Measurements from ENCODE around the gene KDM4B.
"Not testable (repeated sequence)": the region's sequence is repeated elsewhere in the genome, so short reads cannot be mapped to it uniquely, and the experiment has no call there.

Gene KDM4B

DNA sequence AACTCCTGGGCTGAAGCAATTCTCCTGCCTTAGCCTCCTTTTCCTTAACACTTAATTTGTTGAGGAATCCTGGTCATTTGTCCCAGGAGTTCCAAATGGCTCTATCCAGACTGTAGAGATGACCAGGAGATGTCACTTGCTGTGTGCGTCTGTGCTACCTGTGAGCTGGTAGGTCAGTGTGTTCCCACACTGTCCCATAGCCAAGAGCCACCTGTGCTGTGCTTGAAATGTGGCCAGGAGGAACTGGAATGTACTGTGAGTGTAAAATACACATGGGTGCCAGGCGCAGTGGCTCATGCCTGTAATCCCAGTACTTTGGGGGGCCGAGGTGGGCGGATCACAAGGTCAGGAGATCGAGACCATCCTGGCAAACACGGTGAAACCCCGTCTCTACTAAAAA is 29.4 kb upstream of the KDM4B start:
- Histone ChIP-seq H3K9me3 (ENCODE audit: control insufficient read depth, insufficient read depth, low read length) (no peaks in the 10 kb centered on the region), H3K36me3 (ENCODE audit: control insufficient read depth, low read length) (peaks cover 98% of the 10 kb centered on the region), H3K79me2 (ENCODE audit: control insufficient read depth, low read length) (peaks cover 87% of the 10 kb centered on the region), H3K4me1 (ENCODE audit: control insufficient read depth, low read length) (no peaks in the 10 kb centered on the region), H3K27ac (ENCODE audit: low read depth, low read length) (no peak overlapping the region), H3K4me3 (ENCODE audit: low read length) (no peak overlapping the region), H3K9me2 (replicated peaks; ENCODE audit: control insufficient read depth, low read length) (no peaks in the 10 kb centered on the region), H4K20me1 (ENCODE audit: control insufficient read depth, insufficient read depth, low read depth, low read length) (peaks cover 7% of the 10 kb centered on the region), H3F3A (ENCODE audit: control insufficient read depth, insufficient read depth) (peaks cover 3% of the 10 kb centered on the region; the same call in 1 of the 2 replicates), H3K27me3 (ENCODE audit: control insufficient read depth, low read length) (no peaks in the 10 kb centered on the region), H3K4me2 (ENCODE audit: low read length) (no peak overlapping the region)
- TF ChIP-seq, protein P1, sequence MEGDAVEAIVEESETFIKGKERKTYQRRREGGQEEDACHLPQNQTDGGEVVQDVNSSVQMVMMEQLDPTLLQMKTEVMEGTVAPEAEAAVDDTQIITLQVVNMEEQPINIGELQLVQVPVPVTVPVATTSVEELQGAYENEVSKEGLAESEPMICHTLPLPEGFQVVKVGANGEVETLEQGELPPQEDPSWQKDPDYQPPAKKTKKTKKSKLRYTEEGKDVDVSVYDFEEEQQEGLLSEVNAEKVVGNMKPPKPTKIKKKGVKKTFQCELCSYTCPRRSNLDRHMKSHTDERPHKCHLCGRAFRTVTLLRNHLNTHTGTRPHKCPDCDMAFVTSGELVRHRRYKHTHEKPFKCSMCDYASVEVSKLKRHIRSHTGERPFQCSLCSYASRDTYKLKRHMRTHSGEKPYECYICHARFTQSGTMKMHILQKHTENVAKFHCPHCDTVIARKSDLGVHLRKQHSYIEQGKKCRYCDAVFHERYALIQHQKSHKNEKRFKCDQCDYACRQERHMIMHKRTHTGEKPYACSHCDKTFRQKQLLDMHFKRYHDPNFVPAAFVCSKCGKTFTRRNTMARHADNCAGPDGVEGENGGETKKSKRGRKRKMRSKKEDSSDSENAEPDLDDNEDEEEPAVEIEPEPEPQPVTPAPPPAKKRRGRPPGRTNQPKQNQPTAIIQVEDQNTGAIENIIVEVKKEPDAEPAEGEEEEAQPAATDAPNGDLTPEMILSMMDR (IDR thresholded peaks at IDR 0.05; ENCODE audit: low read depth, low read length, poor library complexity, severe bottlenecking) = no peak
- TF ChIP-seq EZH2phosphoT487 (IDR thresholded peaks at IDR 0.05; ENCODE audit: borderline replicate concordance, low read length) = no peak

GRCh38 chr19:4941638-4942169 is 27.2 kb upstream of the KDM4B start:
- not testable (repeated sequence) for H3K4me1 ChIP-seq (ENCODE audit: control insufficient read depth, low read length); H3F3A ChIP-seq (ENCODE audit: control insufficient read depth, insufficient read depth); H4K20me1 ChIP-seq (ENCODE audit: control insufficient read depth, insufficient read depth, low read depth, low read length); H3K9me3 ChIP-seq (ENCODE audit: control insufficient read depth, insufficient read depth, low read length); H3K9me2 ChIP-seq (replicated peaks; ENCODE audit: control insufficient read depth, low read length); H3K4me2 ChIP-seq (ENCODE audit: low read length); H3K4me3 ChIP-seq (ENCODE audit: low read length); H3K27me3 ChIP-seq (ENCODE audit: control insufficient read depth, low read length); H3K27ac ChIP-seq (ENCODE audit: low read depth, low read length)
- H3K79me2 ChIP-seq (ENCODE audit: control insufficient read depth, low read length) = peaks cover 78% of the 10 kb centered on the region
- peaks cover 98% of the 10 kb centered on the region for H3K36me3 ChIP-seq (ENCODE audit: control insufficient read depth, low read length)

DNA sequence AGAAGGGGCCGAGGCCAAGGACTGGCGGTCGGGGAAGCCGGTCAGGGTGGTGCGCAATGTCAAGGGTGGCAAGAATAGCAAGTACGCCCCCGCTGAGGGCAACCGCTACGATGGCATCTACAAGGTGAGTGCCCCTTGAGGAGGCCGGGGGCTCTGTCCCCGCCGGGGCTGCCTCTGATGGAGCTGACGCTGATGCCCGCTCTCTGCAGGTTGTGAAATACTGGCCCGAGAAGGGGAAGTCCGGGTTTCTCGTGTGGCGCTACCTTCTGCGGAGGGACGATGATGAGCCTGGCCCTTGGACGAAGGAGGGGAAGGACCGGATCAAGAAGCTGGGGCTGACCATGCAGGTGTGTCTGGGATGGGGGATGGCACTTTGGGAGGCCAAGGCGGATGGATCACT is 18.3 kb upstream of the KDM4B start:
- not testable (repeated sequence) for H3F3A ChIP-seq (ENCODE audit: control insufficient read depth, insufficient read depth); H3K4me2 ChIP-seq (ENCODE audit: low read length); H3K4me1 ChIP-seq (ENCODE audit: control insufficient read depth, low read length); H3K27me3 ChIP-seq (ENCODE audit: control insufficient read depth, low read length); H3K9me3 ChIP-seq (ENCODE audit: control insufficient read depth, insufficient read depth, low read length); H4K20me1 ChIP-seq (ENCODE audit: control insufficient read depth, insufficient read depth, low read depth, low read length); H3K27ac ChIP-seq (ENCODE audit: low read depth, low read length); H3K4me3 ChIP-seq (ENCODE audit: low read length); H3K9me2 ChIP-seq (replicated peaks; ENCODE audit: control insufficient read depth, low read length)
- Histone ChIP-seq H3K79me2 (ENCODE audit: control insufficient read depth, low read length) (peaks cover 38% of the 10 kb centered on the region), H3K36me3 (ENCODE audit: control insufficient read depth, low read length) (peaks cover 92% of the 10 kb centered on the region)

DNA sequence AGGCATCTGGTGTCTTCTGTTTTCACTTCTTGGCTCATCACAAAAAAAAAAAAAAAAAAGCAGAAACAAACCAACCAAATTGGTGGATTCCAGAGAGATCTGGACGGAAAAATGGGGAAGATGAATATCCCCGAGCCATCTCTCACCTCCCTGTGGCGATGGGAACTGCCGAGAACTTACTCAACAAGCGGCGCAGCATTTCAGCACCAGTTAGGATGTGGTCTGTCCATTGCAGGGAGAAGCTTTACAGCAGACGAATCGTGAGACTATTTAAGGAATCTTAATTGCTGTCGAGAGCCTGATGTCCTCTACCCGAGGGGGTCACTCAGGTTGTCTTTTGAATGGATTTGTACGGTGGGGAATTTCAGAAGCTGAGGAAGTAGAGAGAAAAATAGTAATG is 17.3 kb upstream of the KDM4B start:
- no peaks in the 10 kb centered on the region for H3K9me3 ChIP-seq (ENCODE audit: control insufficient read depth, insufficient read depth, low read length)
- H3K36me3 ChIP-seq (ENCODE audit: control insufficient read depth, low read length) = peaks cover 92% of the 10 kb centered on the region
- H3K4me2 ChIP-seq (ENCODE audit: low read length) = no peak overlapping the region
- no peaks in the 10 kb centered on the region for H3K9me2 ChIP-seq (replicated peaks; ENCODE audit: control insufficient read depth, low read length)
- TF ChIP-seq EZH2phosphoT487 (IDR thresholded peaks at IDR 0.05; ENCODE audit: borderline replicate concordance, low read length) = no peak
- TF ChIP-seq, protein P1 (IDR thresholded peaks at IDR 0.05; ENCODE audit: low read depth, low read length, poor library complexity, severe bottlenecking) = no peak
- no peaks in the 10 kb centered on the region for H3K27me3 ChIP-seq (ENCODE audit: control insufficient read depth, low read length)
- peaks cover 9% of the 10 kb centered on the region for H3F3A ChIP-seq (ENCODE audit: control insufficient read depth, insufficient read depth)
- no peaks in the 10 kb centered on the region for H4K20me1 ChIP-seq (ENCODE audit: control insufficient read depth, insufficient read depth, low read depth, low read length)
- H3K27ac ChIP-seq (ENCODE audit: low read depth, low read length) = no peak overlapping the region
- H3K4me1 ChIP-seq (ENCODE audit: control insufficient read depth, low read length) = no peaks in the 10 kb centered on the region
- H3K79me2 ChIP-seq (ENCODE audit: control insufficient read depth, low read length) = peaks cover 31% of the 10 kb centered on the region
- H3K4me3 ChIP-seq (ENCODE audit: low read length) = no peak overlapping the region
